HG02759 (cell line): ENCODE data around the gene BID.

Experiments
- ATAC-seq: cut with Tn5 transposase; IDR thresholded peaks from one replicate; pipeline ENCODE4 v1.9.1; 2021; ENCODE audit warnings: mild to moderate bottlenecking, moderate library complexity; ENCODE audit not compliant: unreplicated experiment

The BID gene

DNA sequence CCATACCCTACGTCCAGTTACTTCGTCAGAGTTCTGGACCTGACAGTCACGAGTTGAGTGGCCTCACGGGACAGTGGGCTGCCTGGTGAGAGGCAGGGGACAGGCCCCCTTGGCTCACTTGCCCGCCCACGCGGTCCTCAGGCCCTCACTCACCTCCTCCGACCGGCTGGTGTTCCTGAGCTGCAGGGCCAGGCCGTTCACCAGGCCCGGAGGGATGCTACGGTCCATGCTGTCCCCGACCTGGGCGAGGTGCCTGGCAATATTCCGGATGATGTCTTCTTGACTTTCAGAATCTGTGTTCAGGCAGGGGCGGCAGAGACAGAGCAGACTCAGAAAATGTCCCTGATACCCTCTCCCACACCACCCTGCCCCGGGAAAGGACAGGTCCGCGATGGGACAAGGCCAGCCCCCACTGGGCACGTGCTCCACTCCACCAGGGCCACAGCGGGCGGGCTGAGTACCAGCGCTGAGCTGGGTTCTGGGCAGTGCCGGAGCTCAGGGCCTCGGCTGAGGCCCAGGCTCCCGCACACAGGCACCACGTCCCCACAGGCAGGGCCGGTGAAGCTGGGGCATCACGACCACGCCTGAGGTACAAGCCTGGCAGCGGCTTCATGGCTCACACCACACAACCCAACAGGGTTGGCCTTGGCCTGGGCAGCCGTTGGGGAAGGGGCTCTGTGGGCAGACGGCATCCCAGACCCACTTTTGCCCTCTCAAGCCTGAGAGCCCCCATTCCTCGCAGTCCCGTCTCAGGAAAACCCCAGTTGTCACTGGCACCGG, 34.9 kb downstream of the BID start:
- no peak for ATAC-seq

DNA sequence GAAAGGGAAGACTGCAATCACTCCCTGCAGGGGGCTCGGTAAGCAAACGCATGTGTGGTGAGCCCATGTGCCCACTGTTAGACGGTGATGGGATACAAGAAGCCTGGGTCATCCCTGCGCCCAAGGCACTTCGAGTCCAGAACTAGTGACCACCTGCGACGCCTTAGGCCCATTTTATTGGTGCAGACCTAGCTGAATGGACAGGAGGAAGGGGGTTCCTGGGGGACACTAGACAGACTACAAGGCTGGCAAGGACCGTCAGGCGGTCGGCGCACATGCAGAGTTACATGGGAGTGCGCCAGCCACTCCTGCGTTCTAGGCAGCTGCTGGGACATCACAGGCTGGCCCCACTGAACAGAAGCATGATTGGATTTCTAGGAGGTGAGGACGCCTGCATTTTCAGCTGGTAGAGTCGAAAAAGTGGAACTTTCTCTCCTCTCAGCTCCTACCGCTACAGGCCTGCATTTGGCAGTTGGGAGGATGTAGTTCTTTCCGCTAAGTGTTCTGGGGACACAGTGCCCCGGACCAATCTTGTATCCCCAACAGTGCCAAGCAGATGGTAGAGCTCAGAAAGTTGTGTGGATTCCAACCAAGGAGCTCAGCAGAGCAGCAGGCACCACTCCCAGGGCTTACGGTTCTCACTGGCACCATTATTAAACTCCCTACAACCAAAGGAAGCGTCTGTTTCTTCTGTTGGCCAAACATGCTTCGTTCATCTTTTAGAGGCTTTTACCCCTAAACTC, 35.7 kb downstream of the BID start:
- ATAC-seq: no peak

DNA sequence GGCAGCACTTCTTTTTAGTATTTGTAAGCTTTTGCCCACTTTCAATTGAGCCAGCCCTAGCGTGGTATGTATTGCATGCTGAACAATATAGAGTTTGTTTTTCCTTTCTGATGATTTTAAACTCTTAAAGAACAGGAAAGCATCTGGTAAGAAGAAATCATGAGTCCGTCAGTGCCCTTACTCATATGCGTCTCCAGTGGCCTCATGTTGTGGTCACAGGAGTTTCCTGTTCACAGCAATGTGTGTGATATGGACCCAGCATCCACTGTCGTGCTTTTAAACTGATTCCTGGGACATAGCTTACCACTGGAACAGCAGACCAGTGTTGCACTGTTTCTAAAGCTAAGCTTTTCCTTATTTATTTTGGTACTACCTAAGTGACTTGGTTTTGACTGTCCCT, 40.1 kb downstream of the BID start:
- ATAC-seq: no peak

DNA sequence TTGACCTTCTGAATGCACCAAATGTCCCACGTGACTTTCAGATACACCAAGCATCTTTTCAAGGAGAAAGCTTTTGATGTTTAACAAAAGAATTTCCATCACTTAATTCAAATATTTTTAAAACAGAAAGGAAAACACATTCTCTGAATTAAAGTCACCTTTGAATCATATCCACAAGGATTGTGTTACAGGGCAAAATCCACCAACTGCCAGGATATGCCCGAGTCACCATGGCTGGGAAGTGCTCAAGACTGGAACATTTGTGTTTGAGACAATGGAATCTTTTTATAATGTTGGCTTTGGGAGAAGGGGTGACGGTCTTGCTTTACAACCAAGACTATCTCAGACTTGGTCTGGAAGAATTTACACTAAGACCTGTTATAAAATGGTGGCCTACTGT, 40.8 kb downstream of the BID start:
- ATAC-seq: no peak

DNA sequence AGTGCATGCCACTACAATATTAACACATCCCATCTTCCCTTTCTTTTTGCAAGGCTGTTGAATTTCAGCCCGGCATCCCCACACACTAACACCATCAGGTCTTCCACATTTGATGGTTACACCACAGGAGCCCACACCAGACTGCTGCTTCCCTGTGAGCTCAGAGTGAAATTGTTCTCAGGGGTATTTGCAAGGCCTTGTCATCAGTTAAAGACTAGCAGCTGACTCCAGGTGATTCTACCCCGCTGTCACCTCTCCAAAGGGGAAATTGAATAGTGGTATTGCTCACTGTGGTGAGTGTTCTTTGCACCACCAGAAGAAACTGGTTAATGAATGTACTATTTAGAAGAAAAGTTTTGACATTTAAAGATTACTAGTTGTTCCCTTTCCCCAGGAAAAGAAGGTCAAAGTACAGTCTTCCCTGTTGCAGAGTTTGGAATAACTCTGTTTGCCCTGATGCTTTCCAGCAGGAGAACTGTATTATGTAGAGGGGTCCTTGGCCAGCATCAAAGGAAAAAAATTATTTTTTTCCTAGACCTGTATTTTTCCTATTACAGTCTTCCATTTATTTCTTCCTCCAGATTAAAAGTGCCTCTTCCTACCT, 41.9 kb downstream of the BID start:
- ATAC-seq: no peak

DNA sequence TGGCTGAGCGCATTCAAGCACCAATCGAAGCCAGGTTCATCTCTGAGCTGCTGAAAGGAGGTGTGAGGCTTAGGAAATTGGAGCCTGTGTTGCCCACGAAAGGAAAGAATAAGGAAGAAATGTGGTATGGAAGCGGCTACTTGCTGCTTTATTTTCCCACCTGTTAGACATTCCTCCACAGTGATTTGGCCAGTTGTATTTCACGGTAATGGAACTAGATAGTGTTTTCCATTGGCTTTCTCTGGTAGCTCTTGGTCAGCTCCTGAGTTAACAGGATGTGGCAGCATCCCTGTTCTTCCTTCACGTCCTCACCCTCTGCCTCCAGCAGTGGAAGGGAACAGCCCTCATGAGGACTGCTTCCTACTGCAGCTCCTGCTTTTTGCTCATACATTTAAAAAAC, 44.7 kb downstream of the BID start:
- ATAC-seq: no peak

DNA sequence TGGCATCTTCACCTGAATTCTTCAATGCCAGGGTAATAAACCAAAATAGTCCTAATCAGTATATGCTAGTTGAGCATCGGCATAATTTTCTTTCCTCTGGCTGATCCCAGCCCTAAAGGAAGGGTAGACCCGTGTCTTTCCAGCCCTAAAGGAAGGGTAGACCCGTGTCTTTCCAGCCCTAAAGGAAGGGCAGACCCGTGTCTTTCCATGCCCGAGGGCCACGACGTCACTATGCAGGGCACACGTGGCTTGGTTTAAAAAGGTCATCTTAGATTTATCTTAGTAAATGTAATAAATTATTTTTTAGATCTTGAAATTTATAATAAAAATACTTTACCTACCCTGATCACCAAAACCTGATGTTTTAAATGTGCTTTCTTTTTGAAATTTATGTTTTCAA, 45.5 kb downstream of the BID start:
- no peak for ATAC-seq

DNA sequence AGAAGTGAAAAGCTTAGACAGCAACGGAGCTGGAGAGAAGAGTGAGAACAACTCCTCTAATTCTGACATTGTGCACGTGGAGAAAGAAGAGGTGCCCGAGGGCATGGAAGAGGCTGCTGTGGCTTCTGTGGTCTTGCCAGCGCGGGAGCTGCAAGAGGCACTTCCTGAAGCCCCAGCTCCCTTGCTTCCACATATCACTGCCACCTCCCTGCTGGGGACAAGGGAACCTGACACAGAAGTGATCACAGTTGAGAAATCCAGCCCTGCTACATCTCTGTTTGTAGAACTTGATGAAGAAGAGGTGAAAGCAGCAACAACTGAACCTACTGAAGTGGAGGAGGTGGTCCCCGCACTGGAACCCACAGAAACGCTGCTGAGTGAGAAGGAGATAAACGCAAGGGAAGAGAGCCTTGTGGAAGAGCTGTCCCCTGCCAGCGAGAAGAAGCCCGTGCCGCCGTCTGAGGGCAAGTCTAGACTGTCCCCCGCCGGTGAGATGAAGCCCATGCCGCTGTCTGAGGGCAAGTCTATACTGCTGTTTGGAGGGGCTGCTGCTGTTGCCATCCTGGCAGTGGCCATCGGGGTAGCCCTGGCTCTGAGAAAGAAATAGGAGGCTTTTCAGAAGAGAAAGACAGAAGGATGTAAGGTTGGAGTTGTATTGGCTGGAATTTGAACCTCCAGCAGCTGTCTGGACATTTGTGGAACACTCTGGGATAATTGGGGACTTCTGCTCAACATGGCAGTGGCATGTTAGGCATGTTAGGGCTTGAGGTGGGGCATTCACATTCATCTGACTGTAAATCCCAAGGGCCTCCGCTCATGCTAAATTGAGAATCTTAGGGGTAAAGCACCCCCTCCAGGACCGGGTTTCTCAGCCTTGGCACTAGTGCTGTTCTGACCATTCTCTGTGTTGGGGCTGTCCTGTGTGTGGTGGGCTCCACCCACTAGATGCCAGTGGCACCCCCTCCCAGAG, 47.1 kb downstream of the BID start:
- no peak for ATAC-seq

DNA sequence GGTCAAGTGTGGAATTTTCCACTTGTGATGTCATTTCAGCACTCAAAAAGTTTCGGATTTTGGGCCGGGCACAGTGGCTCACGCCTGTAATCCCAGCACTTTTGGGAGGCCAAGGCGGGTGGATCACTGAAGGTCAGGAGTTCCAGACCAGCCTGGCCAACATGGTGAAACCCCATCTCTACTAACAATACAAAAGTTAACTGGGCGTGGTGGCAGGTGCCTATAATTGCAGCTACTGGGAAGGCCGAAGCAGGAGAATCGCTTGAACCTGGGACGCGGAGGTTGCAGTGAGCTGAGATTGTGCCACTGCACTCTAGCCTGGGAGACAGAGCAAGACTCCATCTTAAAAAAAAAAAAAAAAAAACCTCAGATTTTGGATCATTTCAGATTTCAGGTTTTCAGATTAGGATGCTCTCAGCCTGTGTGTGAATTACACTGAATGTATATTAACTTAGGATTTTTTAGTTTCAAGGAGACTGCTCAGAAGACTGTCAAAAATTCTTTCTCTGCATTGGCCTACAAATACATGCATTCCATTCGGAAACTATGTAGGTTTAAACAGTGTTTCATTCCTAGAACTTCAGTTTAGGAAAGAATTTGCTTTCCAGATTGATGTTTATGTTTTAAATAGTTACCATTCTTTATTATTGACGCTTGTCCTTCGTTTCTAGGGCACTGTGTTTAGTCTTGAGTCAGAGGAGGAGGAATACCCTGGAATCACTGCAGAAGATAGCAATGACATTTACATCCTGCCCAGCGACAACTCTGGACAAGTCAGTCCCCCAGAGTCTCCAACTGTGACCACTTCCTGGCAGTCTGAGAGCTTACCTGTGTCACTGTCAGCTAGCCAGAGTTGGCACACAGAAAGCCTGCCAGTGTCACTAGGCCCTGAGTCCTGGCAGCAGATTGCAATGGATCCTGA, 48.0 kb downstream of the BID start:
- ATAC-seq: no peak

DNA sequence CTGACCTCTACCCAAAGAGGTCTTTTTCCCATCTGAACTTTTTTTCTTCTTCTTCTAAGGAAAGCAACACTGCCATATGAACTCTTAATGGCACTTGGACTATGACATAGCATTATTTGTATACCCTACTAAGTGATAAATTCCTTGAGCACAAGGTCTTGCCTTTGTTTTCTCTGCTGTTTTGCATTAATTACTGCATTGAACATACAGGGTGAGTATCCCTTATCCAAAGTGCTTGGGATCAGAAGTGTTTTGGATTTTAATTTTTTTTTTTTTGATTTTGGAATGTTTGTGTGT, 48.8 kb downstream of the BID start:
- ATAC-seq: no peak

DNA sequence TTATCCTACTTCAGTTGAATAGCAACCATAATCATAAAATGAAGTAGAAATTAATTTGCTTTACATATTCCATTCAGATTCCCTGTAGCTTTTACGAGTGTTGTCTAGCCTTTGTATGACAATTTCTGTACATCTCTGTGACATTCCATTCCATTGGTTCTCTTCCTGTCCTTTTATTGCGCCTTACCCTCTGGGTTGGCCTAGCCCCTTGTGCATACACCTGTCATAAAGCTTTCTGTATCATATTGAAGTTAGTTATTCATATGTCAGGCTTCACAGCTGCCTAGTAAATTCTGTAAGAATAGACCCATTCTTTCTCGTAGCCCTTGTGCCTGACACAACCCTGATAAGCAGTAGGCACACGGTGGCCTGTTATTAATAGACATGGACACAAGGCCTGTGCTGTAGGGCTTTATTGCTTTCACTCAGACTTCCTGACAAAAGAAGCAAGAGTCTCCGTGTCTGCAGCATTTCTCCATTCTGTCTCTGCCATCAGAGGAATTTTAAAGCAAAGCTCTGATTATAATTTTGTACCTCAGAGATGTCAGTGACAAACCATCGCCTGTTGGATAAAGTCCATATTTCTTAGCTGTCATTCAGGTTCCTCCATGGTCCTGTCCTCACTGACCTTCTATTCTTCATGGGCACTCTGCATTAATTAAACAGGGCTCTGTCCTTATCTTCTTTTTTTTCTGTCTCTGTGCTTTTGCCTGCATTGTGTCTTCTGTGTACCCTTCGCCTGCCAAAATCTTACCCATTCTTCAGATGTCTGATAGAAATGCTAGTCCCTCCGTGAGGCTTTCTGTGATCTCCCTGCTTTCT, 49.4 kb downstream of the BID start:
- no peak for ATAC-seq

DNA sequence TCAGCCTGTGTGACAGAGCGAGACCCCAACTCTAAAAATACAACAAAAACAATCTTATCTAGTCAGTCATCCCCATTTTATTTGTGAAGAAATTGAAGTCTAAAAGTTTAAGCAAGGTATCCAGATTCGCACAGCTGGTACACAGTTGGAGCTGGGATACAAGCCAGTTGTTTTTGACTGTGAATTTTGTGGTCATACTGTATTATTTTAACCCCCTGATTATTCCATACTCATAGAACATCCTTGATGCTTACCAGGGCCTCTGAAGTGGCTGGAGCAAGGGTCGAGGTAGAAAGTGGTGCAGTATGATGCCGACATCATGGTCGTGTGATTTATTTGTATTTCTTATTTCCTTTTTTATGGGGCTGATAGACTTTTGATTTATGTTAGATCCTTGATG, 50.0 kb downstream of the BID start:
- no peak for ATAC-seq

DNA sequence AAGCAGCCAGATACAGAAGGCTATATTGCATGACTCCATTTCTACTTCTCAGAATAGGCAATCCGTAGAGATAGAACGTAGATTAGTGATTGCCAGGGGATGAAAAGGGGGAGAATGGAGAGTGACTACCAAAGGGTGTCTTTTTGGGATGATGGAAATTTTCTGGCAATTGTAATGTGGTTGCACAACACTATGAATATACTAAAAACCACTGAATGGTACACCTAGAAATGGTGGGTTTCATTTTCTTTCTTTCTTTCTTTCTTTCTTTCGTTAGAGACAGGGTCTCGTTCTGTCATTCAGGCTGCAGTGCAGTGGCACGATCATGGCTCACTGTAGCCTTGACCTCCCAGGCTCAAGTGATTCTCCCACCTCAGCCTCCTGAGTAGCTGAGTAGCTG, 54.4 kb downstream of the BID start:
- no peak for ATAC-seq

DNA sequence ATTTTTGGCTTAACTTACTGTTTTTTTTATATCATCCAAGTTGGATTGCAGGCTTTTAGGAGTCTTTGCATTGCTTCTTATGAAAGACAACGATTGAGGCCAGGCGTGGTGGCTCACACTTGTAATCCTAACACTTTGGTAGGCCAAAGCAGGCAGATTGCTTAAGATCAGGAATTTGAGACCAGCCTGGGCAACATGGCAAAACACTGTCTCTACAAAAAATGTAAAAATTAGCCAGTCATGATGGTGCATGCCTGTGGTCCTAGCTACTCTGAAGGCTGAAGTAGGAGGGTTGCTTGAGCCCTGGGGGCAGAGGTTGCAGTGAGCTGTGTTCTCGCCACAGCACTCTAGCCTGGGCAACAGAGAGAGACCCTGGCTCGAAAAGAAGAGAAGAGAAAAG, 56.6 kb downstream of the BID start:
- ATAC-seq: no peak

DNA sequence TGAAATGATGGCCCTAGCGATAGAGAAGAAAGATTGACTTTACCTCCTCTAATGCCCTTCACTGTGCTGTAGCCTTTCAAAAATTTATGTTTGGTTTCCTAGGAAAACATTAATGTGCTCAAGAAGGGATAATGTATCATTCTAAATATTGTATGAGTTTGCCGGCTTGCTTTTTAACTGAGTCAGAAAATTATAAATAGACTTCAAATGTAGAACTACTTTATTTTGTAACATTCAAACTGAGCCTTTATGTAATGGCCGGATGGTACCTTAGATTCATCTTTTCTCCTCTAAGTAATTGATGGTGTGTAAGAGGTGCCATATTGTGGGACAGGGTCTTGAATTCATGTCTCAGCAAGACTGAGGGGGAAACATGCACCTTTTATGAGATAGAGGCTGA, 57.7 kb downstream of the BID start:
- ATAC-seq: no peak

DNA sequence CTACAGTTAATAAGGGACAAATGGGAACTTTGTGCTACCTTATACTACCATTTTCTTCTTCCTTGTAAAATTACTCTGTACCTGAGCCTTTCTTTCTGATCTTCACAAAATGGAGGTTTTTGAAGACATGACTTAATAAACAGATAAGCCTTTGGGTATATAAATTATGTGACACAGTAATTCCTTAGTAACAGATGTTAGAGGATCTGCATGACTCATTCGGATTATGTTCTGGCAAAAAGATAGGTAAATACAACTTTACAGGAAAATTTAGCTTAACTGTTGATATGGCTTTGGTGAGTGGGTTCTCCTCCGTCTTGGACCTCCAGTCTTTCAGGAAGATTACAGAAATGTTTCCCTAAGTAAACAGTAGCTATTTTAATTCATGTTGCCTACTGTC, 61.8 kb downstream of the BID start:
- ATAC-seq: no peak

DNA sequence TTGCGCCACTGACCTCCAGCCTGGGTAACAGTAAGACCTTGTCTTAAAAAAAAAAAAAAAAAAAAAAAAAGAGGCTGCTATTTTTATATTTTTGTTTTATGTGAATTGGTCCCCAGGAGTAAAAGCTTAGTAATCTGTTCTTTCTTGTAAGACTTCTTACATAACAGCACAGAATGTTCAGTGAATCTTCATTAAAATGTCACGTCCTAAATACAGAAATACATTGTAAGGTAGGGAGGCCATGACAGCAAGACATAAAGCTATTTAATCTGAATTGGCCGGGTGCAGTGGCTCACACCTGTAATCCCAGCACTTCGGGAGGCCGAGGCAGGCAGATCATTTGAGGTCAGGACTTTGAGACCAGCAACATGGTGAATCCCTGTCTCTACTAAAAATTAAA, 64.2 kb downstream of the BID start:
- ATAC-seq: no peak

DNA sequence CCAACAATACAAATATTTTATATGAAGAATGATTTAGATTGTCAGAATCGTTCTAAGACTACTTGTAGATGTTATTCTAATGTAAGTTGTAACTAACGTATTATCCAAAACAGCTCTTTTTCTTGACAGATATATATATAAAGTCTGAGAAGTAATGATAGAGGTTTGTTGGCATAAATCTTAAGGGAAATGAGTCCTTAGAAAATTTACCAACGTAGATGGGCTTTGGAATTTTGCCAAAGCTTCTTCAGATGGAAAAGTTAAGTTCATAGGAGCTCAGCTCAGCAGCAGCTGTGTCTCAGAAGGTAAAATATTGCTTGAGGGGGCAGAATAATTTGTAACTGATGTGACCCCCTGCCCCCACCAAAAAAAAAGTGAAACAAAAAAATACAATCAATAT, 66.7 kb downstream of the BID start:
- no peak for ATAC-seq

DNA sequence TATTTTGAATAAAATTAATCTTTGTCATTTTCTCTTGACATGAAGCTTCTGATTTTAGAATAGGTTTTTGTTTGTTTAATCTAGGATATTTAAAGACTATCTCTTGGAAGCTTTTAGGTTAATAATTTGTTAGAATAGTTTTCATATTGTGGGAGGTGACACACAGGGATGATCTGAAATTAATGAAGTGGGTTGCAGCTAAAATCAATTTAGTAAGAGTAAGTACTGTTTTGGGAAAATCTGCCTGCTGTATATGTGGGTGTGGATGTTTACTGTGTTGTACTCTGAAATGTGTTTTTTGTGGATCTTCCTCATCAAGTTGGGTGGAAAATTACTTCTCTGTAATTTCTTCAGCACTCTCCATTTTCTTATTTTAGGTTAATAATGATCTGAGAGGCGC, 67.3 kb downstream of the BID start:
- ATAC-seq: no peak
